Neural cell (in vitro differentiated cells): ENCODE results near the gene PSENEN.

Experiments used
- CTCF ChIP-seq: fragments of 450-650 bp; IDR thresholded peaks from 2 replicates; pipeline ENCODE4 v1.5.1; 2014; ENCODE audit warnings: antibody characterized with exemption, mild to moderate bottlenecking, moderate library complexity; ENCODE audit not compliant: poor library complexity, severe bottlenecking
- EZH2 ChIP-seq: fragments of 200-600, 300-800 bp; shearing (Covaris generic), sonication (generic); IDR thresholded peaks from 2 replicates; pipeline ENCODE4 v1.6.1; 2014; ENCODE audit warnings: antibody characterized with exemption, low read length, borderline replicate concordance, mild to moderate bottlenecking; ENCODE audit not compliant: insufficient read depth, poor library complexity, severe bottlenecking
- MXI1 ChIP-seq: fragments of 450-650 bp; conservative IDR thresholded peaks from 2 replicates; pipeline ENCODE4 v1.6.1; 2014; ENCODE audit warnings: antibody characterized with exemption, mild to moderate bottlenecking; ENCODE audit not compliant: poor library complexity, severe bottlenecking
- SMC3 ChIP-seq: fragments of 450-650 bp; conservative IDR thresholded peaks from 2 replicates; pipeline ENCODE4 v1.6.1; 2014; ENCODE audit warnings: antibody characterized with exemption, mild to moderate bottlenecking, moderate library complexity; ENCODE audit not compliant: poor library complexity

- no peak for TF ChIP-seq CTCF
- no peak for TF ChIP-seq EZH2
- no peak for TF ChIP-seq MXI1
- TF ChIP-seq SMC3 = no peak
Measured at GRCh38 chr19:35746531-35746930, 1.1 kb downstream of the PSENEN start.
